CD8-positive, alpha-beta memory T cell (primary cell): ENCODE data around the gene TRAPPC3L. TPM values are rescaled to one million over a fixed set of nuclear protein-coding genes. Genes with fewer than 3 reads are reported as not detected.

Experiments
- CTCF ChIA-PET: fragments of 350-600 bp; sonication (Branson Sonifier 250); formaldehyde crosslinking; loops from one replicate; lab custom pipeline; 2021; ENCODE audit warnings: antibody characterized with exemption; lab: Charles Lee
- POLR2A ChIA-PET: fragments of 350-600 bp; sonication (Branson Sonifier 250); formaldehyde crosslinking; loops from one replicate; lab custom pipeline; 2021; ENCODE audit warnings: antibody characterized with exemption; lab: Charles Lee
- DNase-seq, 5 donors: peaks; one replicate each; pipeline versions ENCODE4 v3.0.0 to v3.0.0-alpha.2; 2020 to 2022; ENCODE audit warnings: mixed read lengths in 1 of 5
- H3K27ac ChIP-seq: one replicate; pipeline ENCODE4 v1.7.0; 2013; ENCODE audit warnings: low read depth, mild to moderate bottlenecking, low read length, moderate library complexity
- H3K27me3 ChIP-seq: 2 replicates; pipeline ENCODE4 v1.7.0; 2013; ENCODE audit warnings: low read length, mild to moderate bottlenecking; ENCODE audit not compliant: insufficient read depth, poor library complexity, severe bottlenecking
- H3K36me3 ChIP-seq: 2 replicates; pipeline ENCODE4 v1.7.0; 2013; ENCODE audit warnings: mild to moderate bottlenecking, low read length, moderate library complexity; ENCODE audit not compliant: insufficient read depth
- H3K4me1 ChIP-seq: 2 replicates; pipeline ENCODE4 v1.7.0; 2013; ENCODE audit warnings: mild to moderate bottlenecking, low read length, moderate library complexity; ENCODE audit not compliant: insufficient read depth
- H3K4me3 ChIP-seq: 2 replicates; pipeline ENCODE4 v1.7.0; 2013; ENCODE audit warnings: mild to moderate bottlenecking, low read length
- H3K9me3 ChIP-seq: 2 replicates; pipeline ENCODE4 v1.7.0; 2013; ENCODE audit warnings: mild to moderate bottlenecking, low read length
- H3K27ac Mint-ChIP-seq, 8 donors: one replicate each; pipeline ENCODE4 v1.8.0; 2020 to 2021; ENCODE audit warnings: mixed read lengths in 8 of 8, mild to moderate bottlenecking in 6 of 8, inconsistent platforms in 3 of 8, moderate library complexity in 3 of 8
- H3K27me3 Mint-ChIP-seq, 2 donors: one replicate each; pipeline ENCODE4 v1.8.0; 2020 to 2021; ENCODE audit warnings: mixed read lengths in 2 of 2, mild to moderate bottlenecking in 1 of 2, moderate library complexity in 1 of 2
- H3K36me3 Mint-ChIP-seq, 3 donors: one replicate each; pipeline ENCODE4 v1.8.0; 2020 to 2021; ENCODE audit warnings: mixed read lengths in 3 of 3, inconsistent platforms in 1 of 3, mild to moderate bottlenecking in 1 of 3
- H3K4me1 Mint-ChIP-seq, 3 donors: one replicate each; pipeline ENCODE4 v1.8.0; 2020 to 2021; ENCODE audit warnings: mixed read lengths in 3 of 3, inconsistent platforms in 1 of 3, mild to moderate bottlenecking in 1 of 3
- H3K4me3 Mint-ChIP-seq, 7 donors: one replicate each; pipeline ENCODE4 v1.8.0; 2020 to 2021; ENCODE audit warnings: mixed read lengths in 7 of 7, mild to moderate bottlenecking in 6 of 7, moderate library complexity in 4 of 7, inconsistent platforms in 2 of 7
- H3K9me3 Mint-ChIP-seq, 5 donors: one replicate each; pipeline ENCODE4 v1.8.0; 2020 to 2022; ENCODE audit warnings: mixed read lengths in 5 of 5, mild to moderate bottlenecking in 3 of 5, moderate library complexity in 2 of 5, inconsistent platforms in 1 of 5
- polyA plus RNA-seq: library from polyadenylated mRNA; unstranded; fragments of 300-500 nt; fragmentation: Illumina TruSeq; gene quantifications from one replicate; pipeline ENCODE4 v1.2.3, GENCODE V29; 2021
- total RNA-seq, 2 experiments: library from RNA; stranded (reverse); gene quantifications; one replicate each; pipeline ENCODE4 v1.2.3, GENCODE V29; 2021

The TRAPPC3L gene
- total and polyA plus RNA-seq, 3 experiments from 2014 or later, result not detected

DNA sequence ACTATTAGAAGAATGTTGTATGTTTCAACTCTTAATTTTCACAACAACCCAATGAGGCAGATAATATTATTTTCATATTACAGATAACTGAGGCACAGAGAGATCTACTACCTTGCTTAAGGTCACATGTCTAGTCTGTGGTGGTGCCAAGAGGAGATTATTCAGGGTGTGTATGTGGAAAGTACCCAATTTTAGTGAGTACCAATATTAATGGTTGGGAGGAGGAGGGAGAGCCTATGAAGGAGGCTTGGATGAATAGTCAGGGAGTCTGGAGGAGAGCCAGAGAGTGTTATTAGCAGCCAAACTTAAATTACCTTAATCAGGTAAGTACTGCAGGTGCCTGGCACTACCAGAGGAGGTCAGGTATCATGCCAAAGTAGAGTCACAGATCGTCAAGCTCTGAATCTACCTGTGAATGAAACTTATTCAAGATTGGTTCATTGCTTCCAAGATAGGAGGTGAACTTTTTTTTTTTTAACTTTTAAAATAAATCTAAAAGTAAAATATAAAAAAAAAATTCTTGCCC, 95.2 kb downstream of the TRAPPC3L start:
- CTCF ChIA-PET, result interaction anchor here (0.7 kb wide), 1 partner anchor 162 kb away, joined by 4 read pairs; no protein-coding TSS in a partner anchor
- H3K4me1 ChIP-seq, result no peaks in the 10 kb centered on the region
- H3K36me3 ChIP-seq, result no peaks in the 10 kb centered on the region
- H3K27me3 Mint-ChIP-seq, result peaks cover 7 to 19% of the 10 kb centered on the region in 2 donors
- H3K27ac ChIP-seq, result no peak overlapping the region
- DNase-seq, result no peak
- no peaks in the 10 kb centered on the region for H3K9me3 ChIP-seq
- H3K27ac Mint-ChIP-seq, result no peak overlapping the region
- POLR2A ChIA-PET, result no interaction called here
- H3K4me1 Mint-ChIP-seq, result peaks cover 1 to 6% (median 3%) of the 10 kb centered on the region in 3 donors
- no peaks in the 10 kb centered on the region for H3K27me3 ChIP-seq
- H3K4me3 ChIP-seq, result no peak overlapping the region
- H3K9me3 Mint-ChIP-seq, result no peaks in the 10 kb centered on the region
- H3K4me3 Mint-ChIP-seq, result no peak overlapping the region
- H3K36me3 Mint-ChIP-seq, result no peaks in the 10 kb centered on the region

DNA sequence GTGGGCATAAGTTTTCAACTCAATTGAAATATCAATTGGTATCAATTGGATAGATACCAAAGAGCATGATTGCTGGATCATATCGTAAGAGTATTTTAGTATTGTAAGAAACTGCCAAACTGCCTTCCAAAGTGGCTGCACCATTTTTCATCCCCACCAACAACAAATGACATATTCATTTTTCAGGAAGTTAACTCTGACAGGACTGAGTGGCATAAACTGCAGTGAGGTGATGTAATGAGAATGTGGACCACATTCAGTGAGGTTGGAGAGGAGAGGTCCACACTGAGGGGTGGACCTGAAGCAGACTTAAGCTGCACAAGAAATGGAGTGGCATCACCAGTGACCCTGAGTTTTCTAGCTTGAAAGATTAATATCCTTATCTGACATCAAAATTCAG, 95.9 kb downstream of the TRAPPC3L start:
- no peaks in the 10 kb centered on the region for H3K27me3 ChIP-seq
- Mint-ChIP-seq H3K4me3 (no peak overlapping the region), H3K9me3 (no peaks in the 10 kb centered on the region), H3K4me1 (peaks cover 8 to 13% (median 10%) of the 10 kb centered on the region in 3 donors), H3K27me3 (peaks cover 7 to 18% of the 10 kb centered on the region in 2 donors), H3K36me3 (no peaks in the 10 kb centered on the region), H3K27ac (no peak overlapping the region)
- POLR2A ChIA-PET, result no interaction called here
- no peak for DNase-seq
- no peak overlapping the region for H3K27ac ChIP-seq
- no peak overlapping the region for H3K4me3 ChIP-seq
- no peaks in the 10 kb centered on the region for H3K9me3 ChIP-seq
- CTCF ChIA-PET, result interaction anchor here (0.7 kb wide), 1 partner anchor 162 kb away, joined by 4 read pairs; no protein-coding TSS in a partner anchor
- peaks cover 4% of the 10 kb centered on the region for H3K4me1 ChIP-seq
- no peaks in the 10 kb centered on the region for H3K36me3 ChIP-seq

DNA sequence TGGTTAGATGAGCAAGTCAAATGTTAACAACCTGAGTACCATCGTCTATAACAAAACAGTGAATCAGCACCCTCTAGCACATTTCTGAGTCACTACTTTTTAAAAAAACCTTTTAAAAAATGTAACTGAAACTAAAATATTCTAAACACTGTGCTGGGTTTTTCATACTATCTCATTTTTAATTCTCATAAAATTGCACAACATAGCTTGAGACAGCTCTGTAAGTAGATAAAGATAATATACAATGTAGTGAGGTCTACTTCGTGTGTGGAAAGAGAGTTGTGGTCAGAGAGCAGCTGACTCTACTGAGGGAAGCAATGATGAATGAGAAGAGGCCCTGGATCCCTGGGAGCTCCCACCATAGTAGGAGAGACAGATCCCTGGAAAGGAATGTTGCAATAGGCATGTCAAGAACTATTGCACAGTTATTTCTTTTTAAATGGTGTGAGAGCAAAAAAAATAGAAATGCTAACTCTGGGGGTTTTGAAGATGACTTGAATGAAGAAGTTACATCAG, 97.9 kb downstream of the TRAPPC3L start:
- Histone ChIP-seq H3K27ac (no peak overlapping the region), H3K27me3 (no peaks in the 10 kb centered on the region), H3K36me3 (no peaks in the 10 kb centered on the region), H3K9me3 (no peaks in the 10 kb centered on the region), H3K4me1 (peaks cover 5% of the 10 kb centered on the region), H3K4me3 (no peak overlapping the region)
- ChIA-PET CTCF (no interaction called here), POLR2A (no interaction called here)
- Mint-ChIP-seq H3K36me3 (no peaks in the 10 kb centered on the region), H3K4me3 (no peak overlapping the region), H3K27ac (no peak overlapping the region), H3K4me1 (peaks cover 12 to 18% (median 17%) of the 10 kb centered on the region in 3 donors), H3K9me3 (no peaks in the 10 kb centered on the region), H3K27me3 (peaks cover 3 to 11% of the 10 kb centered on the region in 2 donors)
- no peak for DNase-seq

DNA sequence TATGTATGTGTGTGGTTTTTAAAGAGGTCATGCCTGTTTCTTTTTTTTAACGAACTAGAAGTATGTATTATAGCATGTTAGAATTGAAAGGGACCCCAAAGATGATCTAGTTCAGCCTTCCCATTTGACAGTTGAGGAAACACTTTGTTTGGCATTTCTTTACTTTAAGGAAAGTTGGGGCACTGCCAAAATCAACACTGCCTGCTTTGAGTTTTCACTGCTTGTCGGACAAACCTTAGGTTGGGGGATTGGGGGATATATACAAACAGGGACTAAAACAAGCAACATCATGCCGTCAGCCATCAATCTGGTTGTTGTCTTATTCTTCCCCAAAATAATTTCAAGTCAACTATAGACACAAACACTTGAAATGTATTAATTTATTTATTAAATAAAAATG, 98.4 kb downstream of the TRAPPC3L start:
- Histone ChIP-seq H3K27me3 (no peaks in the 10 kb centered on the region), H3K9me3 (no peaks in the 10 kb centered on the region), H3K4me1 (peaks cover 5% of the 10 kb centered on the region), H3K27ac (no peak overlapping the region), H3K36me3 (no peaks in the 10 kb centered on the region), H3K4me3 (no peak overlapping the region)
- H3K4me3 Mint-ChIP-seq, result no peak overlapping the region
- POLR2A ChIA-PET, result no interaction called here
- CTCF ChIA-PET, result no interaction called here
- H3K27me3 Mint-ChIP-seq, result peaks cover 3 to 16% of the 10 kb centered on the region in 2 donors
- H3K4me1 Mint-ChIP-seq, result peaks cover 12 to 18% (median 17%) of the 10 kb centered on the region in 3 donors
- no peak for DNase-seq
- no peak overlapping the region for H3K27ac Mint-ChIP-seq
- H3K36me3 Mint-ChIP-seq, result no peaks in the 10 kb centered on the region
- no peaks in the 10 kb centered on the region for H3K9me3 Mint-ChIP-seq

DNA sequence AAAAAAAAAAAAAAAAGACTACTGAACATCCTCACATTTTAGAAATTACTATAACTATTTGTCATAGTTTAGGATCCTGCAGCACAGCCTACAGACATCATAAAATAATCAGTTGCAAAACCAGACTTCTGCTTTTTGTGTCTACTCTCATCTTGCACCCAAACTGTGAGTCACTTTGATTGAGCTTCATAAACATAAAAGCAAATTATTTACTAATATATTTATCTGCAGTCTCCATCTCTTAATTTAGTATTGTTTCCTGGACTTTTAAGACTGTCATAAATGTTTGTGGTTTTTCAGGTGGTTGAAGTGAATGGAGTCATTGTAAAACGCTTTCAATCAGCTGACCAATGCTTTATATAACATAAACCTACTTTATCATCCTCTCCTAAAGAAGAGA, 99.1 kb downstream of the TRAPPC3L start:
- Histone ChIP-seq H3K4me1 (peaks cover 5% of the 10 kb centered on the region), H3K27me3 (no peaks in the 10 kb centered on the region), H3K36me3 (no peaks in the 10 kb centered on the region), H3K4me3 (no peak overlapping the region), H3K27ac (no peak overlapping the region), H3K9me3 (no peaks in the 10 kb centered on the region)
- H3K27ac Mint-ChIP-seq, result no peak overlapping the region
- H3K27me3 Mint-ChIP-seq, result peaks cover 4 to 18% of the 10 kb centered on the region in 2 donors
- no peaks in the 10 kb centered on the region for H3K9me3 Mint-ChIP-seq
- H3K4me1 Mint-ChIP-seq, result peaks cover 12 to 17% (median 17%) of the 10 kb centered on the region in 3 donors
- CTCF ChIA-PET, result no interaction called here
- POLR2A ChIA-PET, result no interaction called here
- H3K4me3 Mint-ChIP-seq, result no peak overlapping the region
- no peak for DNase-seq
- no peaks in the 10 kb centered on the region for H3K36me3 Mint-ChIP-seq

DNA sequence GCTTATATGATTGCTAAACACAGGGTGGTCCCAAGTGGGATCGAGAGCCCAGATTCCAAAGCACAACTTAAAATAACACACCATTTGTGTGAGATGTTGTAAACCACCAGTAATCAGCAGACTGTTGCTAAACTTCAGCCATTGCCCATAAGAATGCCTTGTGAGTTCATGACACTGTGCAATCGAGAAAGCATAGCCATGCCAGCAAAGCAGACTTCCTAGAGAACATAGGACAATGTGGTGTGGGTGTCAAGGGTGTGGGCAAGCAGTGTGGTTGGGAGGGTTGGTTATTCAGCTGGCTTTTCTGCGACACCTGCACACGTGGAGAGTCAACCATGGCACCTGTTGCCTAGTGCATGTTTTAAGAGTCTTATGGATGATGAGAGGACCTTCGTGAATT, 100.4 kb downstream of the TRAPPC3L start:
- peak in 1 of 5 donors; percentile 21 for DNase-seq
- Histone ChIP-seq H3K27ac (no peak overlapping the region), H3K36me3 (no peaks in the 10 kb centered on the region), H3K4me3 (no peak overlapping the region), H3K9me3 (no peaks in the 10 kb centered on the region), H3K4me1 (peaks cover 5% of the 10 kb centered on the region), H3K27me3 (no peaks in the 10 kb centered on the region)
- ChIA-PET POLR2A (interaction anchor here (0.5 kb wide), 1 partner anchor 33 kb away, joined by 4 read pairs; no protein-coding TSS in a partner anchor), CTCF (interaction anchor here (0.9 to 1.6 kb wide), 3 partner anchors 9 to 88 kb away, joined by 3 to 5 read pairs (median 4); no protein-coding TSS in a partner anchor)
- H3K27me3 Mint-ChIP-seq, result peaks cover 4 to 22% of the 10 kb centered on the region in 2 donors
- peak overlapping the region in 1 of 8 donors; percentile 24 for H3K27ac Mint-ChIP-seq
- no peaks in the 10 kb centered on the region for H3K36me3 Mint-ChIP-seq
- H3K4me1 Mint-ChIP-seq, result peaks cover 12 to 17% (median 13%) of the 10 kb centered on the region in 3 donors
- H3K4me3 Mint-ChIP-seq, result peak overlapping the region in 2 of 7 donors; percentile 45
- H3K9me3 Mint-ChIP-seq, result no peaks in the 10 kb centered on the region

Other genes starting within 250 kb of the TRAPPC3L start
- gene DSE, start 174.7 kb downstream of the TRAPPC3L start, total RNA-seq, result 1 to 10 TPM; 7.5 to 7.9 TPM
- 2.7 TPM for gene DSE, start 174.7 kb downstream of the TRAPPC3L start, polyA plus RNA-seq
- gene CALHM6, start 84.3 kb downstream of the TRAPPC3L start, total RNA-seq, result 1 to 10 TPM; 1.7 to 2.2 TPM
- 10.9 TPM for gene CALHM6, start 84.3 kb downstream of the TRAPPC3L start, polyA plus RNA-seq
- not detected for gene CALHM5, start 34.0 kb downstream of the TRAPPC3L start, total RNA-seq
- gene CALHM5, start 34.0 kb downstream of the TRAPPC3L start, polyA plus RNA-seq, result not detected
- not detected for gene CALHM4, start 8.1 kb upstream of the TRAPPC3L start, total RNA-seq
- gene CALHM4, start 8.1 kb upstream of the TRAPPC3L start, polyA plus RNA-seq, result not detected
- gene RWDD1, start 25.8 kb upstream of the TRAPPC3L start, total RNA-seq, result 10 to 100 TPM; 54.6 to 56.2 TPM
- gene RWDD1, start 25.8 kb upstream of the TRAPPC3L start, polyA plus RNA-seq, result 67.8 TPM
- gene RSPH4A, start 70.8 kb upstream of the TRAPPC3L start, total RNA-seq, result under 1 TPM; 0.11 to 0.28 TPM
- gene RSPH4A, start 70.8 kb upstream of the TRAPPC3L start, polyA plus RNA-seq, result not detected
- gene ZUP1, start 123.1 kb upstream of the TRAPPC3L start, total RNA-seq, result 10 to 100 TPM; 16.3 to 16.7 TPM
- gene ZUP1, start 123.1 kb upstream of the TRAPPC3L start, polyA plus RNA-seq, result 4.3 TPM
- gene KPNA5, start 135.5 kb upstream of the TRAPPC3L start, total RNA-seq, result 10 to 100 TPM; 11.3 to 13.5 TPM
- gene KPNA5, start 135.5 kb upstream of the TRAPPC3L start, polyA plus RNA-seq, result 12.0 TPM
- gene FAM162B, start 220.0 kb upstream of the TRAPPC3L start, total RNA-seq, result not detected
- gene FAM162B, start 220.0 kb upstream of the TRAPPC3L start, polyA plus RNA-seq, result not detected